B cell (primary cell): ENCODE measurements around the gene GPC5. TPM values are rescaled to one million over a fixed set of nuclear protein-coding genes. Genes with fewer than 3 reads are reported as not detected.

ENCODE experiments used
- ATAC-seq: fragments of 200-7000 bp; cut with Tn5 transposase; one replicate; pipeline ENCODE4 v1.10.0; 2021; ENCODE audit warnings: low read depth, mild to moderate bottlenecking, moderate number of reproducible peaks, moderate library complexity
- CTCF ChIA-PET: fragments of 350-600 bp; sonication (Branson Sonifier 250); formaldehyde crosslinking; loops from one replicate; lab custom pipeline; 2021; ENCODE audit warnings: antibody characterized with exemption, inconsistent platforms; lab: Charles Lee
- POLR2A ChIA-PET: fragments of 350-600 bp; sonication (Branson Sonifier 250); formaldehyde crosslinking; loops from one replicate; lab custom pipeline; 2021; ENCODE audit warnings: antibody characterized with exemption; lab: Charles Lee
- DNase-seq: peaks from one replicate; pipeline ENCODE4 v3.0.0; 2013
- H2AFZ ChIP-seq: 2 replicates; pipeline ENCODE4 v1.6.1; 2012; ENCODE audit warnings: mild to moderate bottlenecking, low read depth, low read length; ENCODE audit not compliant: insufficient read depth, poor library complexity, severe bottlenecking
- H3K27ac ChIP-seq, 2 donors: 1 replicate in 1 of 2; 2 replicates in 1 of 2; pipeline ENCODE4 v1.5.1; 2012 to 2013; ENCODE audit warnings: low read length in 2 of 2, mild to moderate bottlenecking in 2 of 2, moderate library complexity in 1 of 2
- H3K27me3 ChIP-seq, 4 experiments: fragments of 200-600 bp in 1 of 4; sonication (generic) in 1 of 4; replicated peaks in 1 of 4; 1 replicate in 2 of 4; 2 replicates in 2 of 4; pipeline versions ENCODE4 v1.6.1 to v1.7.0; 2013 to 2016; ENCODE audit warnings: low read length in 3 of 4, mild to moderate bottlenecking in 2 of 4, mixed read lengths in 1 of 4, moderate library complexity in 1 of 4; ENCODE audit not compliant: insufficient read depth in 4 of 4, control insufficient read depth in 3 of 4; ENCODE audit errors: control extremely low read depth in 1 of 4
- H3K36me3 ChIP-seq, 2 experiments: replicated peaks in 1 of 2; 1 replicate in 1 of 2; 2 replicates in 1 of 2; pipeline versions ENCODE4 v1.6.1 to v1.7.1; 2013; ENCODE audit warnings: low read length in 1 of 2; ENCODE audit not compliant: insufficient read depth in 2 of 2, control insufficient read depth in 1 of 2; ENCODE audit errors: control extremely low read depth in 1 of 2, extremely low read depth in 1 of 2
- H3K4me1 ChIP-seq, 2 donors: fragments of 200-600 bp in 1 of 2; sonication (generic) in 1 of 2; 1 replicate in 1 of 2; 2 replicates in 1 of 2; pipeline versions ENCODE4 v1.5.1 to v1.6.1; 2013 to 2017; ENCODE audit warnings: low read length in 2 of 2; ENCODE audit not compliant: control insufficient read depth in 2 of 2, insufficient read depth in 2 of 2
- H3K4me2 ChIP-seq: replicated peaks from 2 replicates; pipeline ENCODE3; 2012; ENCODE audit warnings: mild to moderate bottlenecking, low read depth, low read length; ENCODE audit not compliant: poor library complexity, severe bottlenecking
- H3K4me3 ChIP-seq, 5 experiments: fragments of 200-600 bp in 1 of 5; sonication (generic) in 1 of 5; 1 replicate in 3 of 5; 2 replicates in 2 of 5; pipeline versions ENCODE4 v1.5.1 to v1.7.0; 2011 to 2016; ENCODE audit warnings: low read length in 4 of 5, mild to moderate bottlenecking in 4 of 5, low read depth in 2 of 5, control low read depth in 1 of 5, moderate library complexity in 1 of 5; ENCODE audit not compliant: insufficient read depth in 1 of 5; ENCODE audit errors: control extremely low read depth in 1 of 5, extremely low read depth in 1 of 5
- H3K79me2 ChIP-seq: fragments of 200-600 bp; sonication (generic); one replicate; pipeline ENCODE4 v1.6.0; 2016; ENCODE audit warnings: low read length; ENCODE audit not compliant: control insufficient read depth, insufficient read depth
- H3K9ac ChIP-seq: fragments of 200-600 bp; sonication (generic); 2 replicates; pipeline ENCODE4 v1.6.1; 2017; ENCODE audit warnings: mild to moderate bottlenecking, low read length, moderate library complexity
- H3K9me3 ChIP-seq, 3 donors: one replicate each; pipeline versions ENCODE4 v1.6.1 to v1.7.1; 2013; ENCODE audit warnings: low read length in 2 of 3; ENCODE audit not compliant: control insufficient read depth in 2 of 3, insufficient read depth in 1 of 3; ENCODE audit errors: control extremely low read depth in 1 of 3
- H4K20me1 ChIP-seq: 2 replicates; pipeline ENCODE4 v1.6.0; 2012; ENCODE audit warnings: mild to moderate bottlenecking, low read length; ENCODE audit not compliant: insufficient read depth, control insufficient read depth, poor library complexity, severe bottlenecking
- H3K27ac Mint-ChIP-seq: one replicate; pipeline ENCODE4 v1.8.0; 2021; ENCODE audit warnings: mixed read lengths
- H3K27me3 Mint-ChIP-seq: one replicate; pipeline ENCODE4 v1.8.0; 2021; ENCODE audit warnings: mixed read lengths
- H3K4me1 Mint-ChIP-seq: one replicate; pipeline ENCODE4 v1.8.0; 2021; ENCODE audit warnings: mixed read lengths
- H3K4me3 Mint-ChIP-seq: one replicate; pipeline ENCODE4 v1.8.0; 2021; ENCODE audit warnings: mixed read lengths
- H3K9me3 Mint-ChIP-seq: one replicate; pipeline ENCODE4 v1.8.0; 2022; ENCODE audit warnings: mixed read lengths; ENCODE audit not compliant: insufficient read depth
- EZH2 ChIP-seq: IDR thresholded peaks from 2 replicates; pipeline ENCODE4 v1.6.1; 2012; ENCODE audit warnings: borderline replicate concordance, low read depth, mild to moderate bottlenecking, moderate library complexity, low read length; ENCODE audit not compliant: insufficient read depth, poor library complexity, severe bottlenecking
- WGBS: methylation state at CpG from one replicate; pipeline ENCODE4 v1.1.5; 2013; ENCODE audit warnings: missing lambda C conversion rate; ENCODE audit not compliant: insufficient coverage; 5-methylcytosine and 5-hydroxymethylcytosine counted together
- intact Hi-C: fragments of 100-400 bp; cut with micrococcal nuclease; formaldehyde crosslinking; loops from one replicate; pipeline ENCODE4 v1.10.0; 2022
- polyA plus RNA-seq: library from polyadenylated mRNA; depleted of rRNA; stranded (reverse); fragments of >200 nt; gene quantifications from 2 replicates; pipeline ENCODE4 v1.2.3, GENCODE V29; 2012
- total RNA-seq, 2 donors: library from RNA; stranded (reverse); fragments of 120-200 nt in 1 of 2; gene quantifications; 1 replicate in 1 of 2; 2 replicates in 1 of 2; pipeline versions ENCODE4 v1.2.3 to v1.2.4, GENCODE V29; 2013 to 2022
- TF ChIP-seq, protein P1 (sequence below): fragments of 200-600 bp; IDR thresholded peaks from one replicate; pipeline ENCODE4 v1.8.0; 2022; ENCODE audit warnings: antibody characterized with exemption, mild to moderate bottlenecking

The GPC5 gene
- total and polyA plus RNA-seq, 2 donors (not counting 1 experiment from before 2014, with no cell fraction given), result 0.15 to 0.30 TPM

DNA sequence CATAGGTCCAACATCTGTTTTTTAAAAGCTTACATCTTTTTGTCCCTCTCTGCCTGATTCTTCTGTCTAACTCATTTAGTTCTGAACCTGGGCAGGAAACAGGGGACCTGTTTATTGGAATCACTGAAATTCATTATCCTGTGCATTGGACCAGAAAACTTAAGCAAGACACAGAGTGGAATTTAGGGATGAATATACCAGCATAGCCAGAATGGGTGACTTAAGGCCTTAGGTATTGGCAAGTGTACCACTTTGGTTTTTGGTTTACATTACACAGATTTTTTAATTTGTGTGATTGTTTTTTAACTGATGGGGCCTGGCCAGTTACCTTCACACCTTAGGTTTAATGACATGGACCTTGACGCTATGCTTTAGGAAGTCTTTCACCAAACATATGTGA, 232.5 kb downstream of the GPC5 start:
- no peak overlapping the region for H3K4me3 ChIP-seq
- ChIA-PET CTCF (no interaction called here), POLR2A (no interaction called here)
- Mint-ChIP-seq H3K27me3 (no peaks in the 10 kb centered on the region), H3K4me1 (no peaks in the 10 kb centered on the region), H3K4me3 (no peak overlapping the region), H3K27ac (no peak overlapping the region), H3K9me3 (no peaks in the 10 kb centered on the region)
- DNase-seq (no peak), ATAC-seq (no peak)
- TF ChIP-seq, protein P1, sequence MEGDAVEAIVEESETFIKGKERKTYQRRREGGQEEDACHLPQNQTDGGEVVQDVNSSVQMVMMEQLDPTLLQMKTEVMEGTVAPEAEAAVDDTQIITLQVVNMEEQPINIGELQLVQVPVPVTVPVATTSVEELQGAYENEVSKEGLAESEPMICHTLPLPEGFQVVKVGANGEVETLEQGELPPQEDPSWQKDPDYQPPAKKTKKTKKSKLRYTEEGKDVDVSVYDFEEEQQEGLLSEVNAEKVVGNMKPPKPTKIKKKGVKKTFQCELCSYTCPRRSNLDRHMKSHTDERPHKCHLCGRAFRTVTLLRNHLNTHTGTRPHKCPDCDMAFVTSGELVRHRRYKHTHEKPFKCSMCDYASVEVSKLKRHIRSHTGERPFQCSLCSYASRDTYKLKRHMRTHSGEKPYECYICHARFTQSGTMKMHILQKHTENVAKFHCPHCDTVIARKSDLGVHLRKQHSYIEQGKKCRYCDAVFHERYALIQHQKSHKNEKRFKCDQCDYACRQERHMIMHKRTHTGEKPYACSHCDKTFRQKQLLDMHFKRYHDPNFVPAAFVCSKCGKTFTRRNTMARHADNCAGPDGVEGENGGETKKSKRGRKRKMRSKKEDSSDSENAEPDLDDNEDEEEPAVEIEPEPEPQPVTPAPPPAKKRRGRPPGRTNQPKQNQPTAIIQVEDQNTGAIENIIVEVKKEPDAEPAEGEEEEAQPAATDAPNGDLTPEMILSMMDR, result no peak
- TF ChIP-seq EZH2, result no peak
- H4K20me1 ChIP-seq, result no peaks in the 10 kb centered on the region
- no CpG with 5 or more reads among the region's 1 CpG for WGBS
- no peaks in the 10 kb centered on the region for H3K9me3 ChIP-seq
- no peaks in the 10 kb centered on the region for H3K36me3 ChIP-seq
- H3K9ac ChIP-seq, result no peak overlapping the region
- H3K27me3 ChIP-seq, result no peaks in the 10 kb centered on the region
- no peaks in the 10 kb centered on the region for H3K79me2 ChIP-seq
- H2AFZ ChIP-seq, result no peak overlapping the region
- intact Hi-C loops, result no loop called here
- H3K4me2 ChIP-seq, result no peak overlapping the region
- no peaks in the 10 kb centered on the region for H3K4me1 ChIP-seq
- no peak overlapping the region for H3K27ac ChIP-seq

GRCh38 chr13:91632086-91632485, 233.7 kb downstream of the GPC5 start:
- intact Hi-C loops, result no loop called here
- H3K4me2 ChIP-seq, result no peak overlapping the region
- ChIA-PET POLR2A (no interaction called here), CTCF (no interaction called here)
- H2AFZ ChIP-seq, result no peak overlapping the region
- H3K36me3 ChIP-seq, result no peaks in the 10 kb centered on the region
- TF ChIP-seq, protein P1, result no peak
- no peak for TF ChIP-seq EZH2
- no peak overlapping the region for H3K27ac ChIP-seq
- no peak overlapping the region for H3K4me3 Mint-ChIP-seq
- no peak overlapping the region for H3K4me3 ChIP-seq
- no peaks in the 10 kb centered on the region for H3K79me2 ChIP-seq
- no peaks in the 10 kb centered on the region for H3K9me3 ChIP-seq
- no peaks in the 10 kb centered on the region for H3K4me1 Mint-ChIP-seq
- no peaks in the 10 kb centered on the region for H4K20me1 ChIP-seq
- H3K27me3 Mint-ChIP-seq, result no peaks in the 10 kb centered on the region
- no peak overlapping the region for H3K9ac ChIP-seq
- H3K27me3 ChIP-seq, result no peaks in the 10 kb centered on the region
- H3K9me3 Mint-ChIP-seq, result no peaks in the 10 kb centered on the region
- 86% methylated on average over 3 of the region's 3 CpGs for WGBS
- ATAC-seq (no peak), DNase-seq (no peak)
- no peak overlapping the region for H3K27ac Mint-ChIP-seq
- no peaks in the 10 kb centered on the region for H3K4me1 ChIP-seq
